Activated T-cell treated with anti-CD3 and anti-CD28 coated beads, Interleukin-2, amount 50 U/mL, for 72 hours (primary cell): ENCODE data around the gene JDP2. TPM values are rescaled to one million over a fixed set of nuclear protein-coding genes. Genes with fewer than 3 reads are reported as not detected.
A peak's percentile ranks its signal among the peaks of the same experiment; 100 is the strongest.

Source experiments
- ATAC-seq, 2 donors: fragments of 150-1000 bp; cut with Tn5 transposase; replicated peaks in 1 of 2; 2 replicates each; pipeline ENCODE4 v1.10.0; 2021; ENCODE audit warnings: moderate library complexity in 2 of 2, mild to moderate bottlenecking in 1 of 2
- DNase-seq, 2 donors: peaks; one replicate each; pipeline ENCODE4 v3.0.0; 2021 to 2022; ENCODE audit warnings: mixed read lengths in 1 of 2
- H3K27ac Mint-ChIP-seq: one replicate; pipeline ENCODE4 v1.8.0; 2022; ENCODE audit warnings: mild to moderate bottlenecking, moderate library complexity, mixed read lengths
- H3K27me3 Mint-ChIP-seq: one replicate; pipeline ENCODE4 v1.8.0; 2022; ENCODE audit warnings: low read depth, mixed read lengths
- H3K36me3 Mint-ChIP-seq, 2 donors: one replicate each; pipeline ENCODE4 v1.8.0; 2022; ENCODE audit warnings: mixed read lengths in 2 of 2, mild to moderate bottlenecking in 1 of 2; ENCODE audit not compliant: insufficient read depth in 2 of 2
- H3K4me1 Mint-ChIP-seq: one replicate; pipeline ENCODE4 v1.8.0; 2022; ENCODE audit warnings: low read depth, mixed read lengths
- H3K4me3 Mint-ChIP-seq, 2 donors: one replicate each; pipeline ENCODE4 v1.8.0; 2022; ENCODE audit warnings: mild to moderate bottlenecking in 2 of 2, mixed read lengths in 2 of 2, moderate library complexity in 2 of 2
- H3K9me3 Mint-ChIP-seq, 2 donors: one replicate each; pipeline ENCODE4 v1.8.0; 2022; ENCODE audit warnings: mixed read lengths in 2 of 2
- total RNA-seq, 2 donors: library from RNA; stranded (reverse); gene quantifications; one replicate each; pipeline ENCODE4 v1.2.3, GENCODE V29; 2022

The JDP2 gene
- total RNA-seq, 2 donors from 2014 or later, result 6.3 to 6.8 TPM

DNA sequence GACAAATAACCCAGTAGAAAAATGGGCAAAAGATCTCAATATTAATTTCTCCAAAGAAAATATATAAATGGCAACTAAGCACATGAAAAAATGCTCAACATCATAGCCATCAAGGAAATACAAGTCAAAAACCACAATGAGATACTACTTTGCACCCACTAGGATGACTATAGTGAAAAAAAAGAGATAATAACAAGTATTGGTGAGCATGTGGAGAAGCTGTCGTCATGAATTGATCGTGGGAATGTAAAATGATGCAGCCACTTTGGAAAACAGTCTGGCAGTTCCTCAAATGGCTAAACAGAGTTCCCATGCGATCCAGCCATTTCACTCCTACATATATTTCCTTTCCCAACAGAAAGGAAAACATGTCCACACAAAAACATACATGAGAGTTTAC is 18.1 kb downstream of the JDP2 start:
- Mint-ChIP-seq H3K36me3 (no peaks in the 10 kb centered on the region), H3K4me3 (no peak overlapping the region), H3K27ac (no peak overlapping the region), H3K27me3 (peaks cover 15% of the 10 kb centered on the region), H3K9me3 (no peaks in the 10 kb centered on the region), H3K4me1 (peaks cover 19% of the 10 kb centered on the region)
- DNase-seq (no peak), ATAC-seq (no peak)

DNA sequence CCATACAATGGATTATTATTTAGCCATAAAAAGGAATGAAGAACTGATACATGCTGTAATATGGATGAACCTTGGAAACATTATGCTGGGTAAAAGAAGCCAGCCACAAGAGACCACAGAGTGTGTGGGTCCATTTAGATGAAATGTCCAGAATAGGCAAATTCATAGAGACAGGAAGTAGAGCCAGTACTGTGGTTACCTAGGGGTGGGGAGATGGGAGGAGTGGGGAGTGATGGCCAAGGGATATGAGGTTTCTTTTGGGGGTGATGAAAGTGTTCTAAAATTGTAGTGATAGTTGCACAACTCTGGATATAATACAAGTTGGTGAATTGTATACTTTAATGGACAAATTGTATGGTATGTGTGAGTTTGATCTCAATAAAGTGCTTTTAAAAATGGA is 18.6 kb downstream of the JDP2 start:
- ATAC-seq, result no peak
- Mint-ChIP-seq H3K4me1 (peaks cover 19% of the 10 kb centered on the region), H3K36me3 (no peaks in the 10 kb centered on the region), H3K4me3 (no peak overlapping the region), H3K27me3 (peaks cover 15% of the 10 kb centered on the region), H3K9me3 (no peaks in the 10 kb centered on the region), H3K27ac (no peak overlapping the region)
- DNase-seq, result no peak

DNA sequence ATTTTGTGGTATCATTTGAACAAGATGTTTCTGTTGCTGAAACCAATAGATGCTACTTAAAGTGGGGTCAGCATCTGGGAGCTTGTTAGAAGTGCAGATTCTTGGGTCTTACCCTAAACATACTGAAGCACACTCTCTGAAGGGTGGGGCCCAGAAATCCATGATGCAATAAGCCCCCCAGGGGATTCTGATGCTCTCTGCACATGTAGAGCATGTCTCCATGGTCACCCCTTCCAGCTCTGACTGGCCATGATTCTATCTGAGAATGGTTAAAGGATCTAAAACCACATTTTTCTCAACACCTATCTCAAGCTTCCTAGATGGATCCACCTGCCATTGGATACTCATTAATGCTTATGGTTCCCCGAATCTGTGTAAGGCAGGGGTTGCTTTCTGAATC is 20.4 kb downstream of the JDP2 start:
- no peak overlapping the region for H3K4me3 Mint-ChIP-seq
- no peak overlapping the region for H3K27ac Mint-ChIP-seq
- no peaks in the 10 kb centered on the region for H3K9me3 Mint-ChIP-seq
- H3K36me3 Mint-ChIP-seq, result no peaks in the 10 kb centered on the region
- ATAC-seq (peak in 1 of 2 donors; percentile 35), DNase-seq (no peak)
- H3K27me3 Mint-ChIP-seq, result peaks cover 15% of the 10 kb centered on the region
- H3K4me1 Mint-ChIP-seq, result peaks cover 19% of the 10 kb centered on the region

DNA sequence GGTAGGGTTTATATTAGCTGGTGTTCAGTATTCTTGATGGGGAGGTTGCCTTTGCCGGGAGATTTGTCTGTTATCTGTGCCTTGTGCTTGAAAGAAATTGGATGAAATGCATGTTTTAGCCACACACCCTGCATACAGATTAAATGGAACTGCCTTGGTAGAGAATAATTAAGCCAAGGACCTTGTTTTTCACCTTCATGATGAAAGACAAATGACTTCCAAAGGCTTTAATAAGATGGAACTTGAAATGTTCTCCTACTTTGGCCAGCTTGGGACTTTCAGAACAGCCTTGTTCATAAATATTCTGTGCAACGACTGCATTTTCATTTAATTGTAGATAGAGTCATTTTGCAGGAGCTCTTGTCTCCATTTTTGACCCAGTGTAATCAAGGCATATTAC is 21.2 kb downstream of the JDP2 start:
- Mint-ChIP-seq H3K27ac (no peak overlapping the region), H3K9me3 (no peaks in the 10 kb centered on the region), H3K4me1 (peaks cover 19% of the 10 kb centered on the region), H3K4me3 (no peak overlapping the region), H3K36me3 (no peaks in the 10 kb centered on the region), H3K27me3 (peaks cover 15% of the 10 kb centered on the region)
- no peak for DNase-seq
- ATAC-seq, result no peak

DNA sequence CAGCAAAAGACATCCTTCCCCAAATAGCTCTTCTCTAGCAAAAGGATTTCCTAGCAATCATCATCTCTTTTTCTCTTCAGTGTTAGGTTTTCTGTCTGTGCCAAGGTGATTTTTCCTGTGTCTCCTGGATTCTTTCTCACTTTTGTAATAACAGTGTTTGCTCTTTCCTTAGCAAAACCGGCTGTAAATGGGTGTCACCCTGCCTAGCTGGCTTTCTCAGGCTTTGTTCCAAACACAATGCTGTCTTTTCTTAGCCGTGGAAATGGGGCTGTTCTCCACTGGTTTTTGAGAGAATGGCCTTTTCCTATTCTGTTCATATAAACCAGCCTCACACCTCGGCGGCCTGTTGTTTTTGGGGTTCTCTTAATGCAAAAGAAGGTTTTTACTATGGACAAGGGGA is 21.9 kb downstream of the JDP2 start:
- Mint-ChIP-seq H3K36me3 (no peaks in the 10 kb centered on the region), H3K4me1 (peaks cover 19% of the 10 kb centered on the region), H3K9me3 (no peaks in the 10 kb centered on the region), H3K4me3 (no peak overlapping the region), H3K27ac (no peak overlapping the region), H3K27me3 (peaks cover 15% of the 10 kb centered on the region)
- DNase-seq, result no peak
- ATAC-seq, result no peak

DNA sequence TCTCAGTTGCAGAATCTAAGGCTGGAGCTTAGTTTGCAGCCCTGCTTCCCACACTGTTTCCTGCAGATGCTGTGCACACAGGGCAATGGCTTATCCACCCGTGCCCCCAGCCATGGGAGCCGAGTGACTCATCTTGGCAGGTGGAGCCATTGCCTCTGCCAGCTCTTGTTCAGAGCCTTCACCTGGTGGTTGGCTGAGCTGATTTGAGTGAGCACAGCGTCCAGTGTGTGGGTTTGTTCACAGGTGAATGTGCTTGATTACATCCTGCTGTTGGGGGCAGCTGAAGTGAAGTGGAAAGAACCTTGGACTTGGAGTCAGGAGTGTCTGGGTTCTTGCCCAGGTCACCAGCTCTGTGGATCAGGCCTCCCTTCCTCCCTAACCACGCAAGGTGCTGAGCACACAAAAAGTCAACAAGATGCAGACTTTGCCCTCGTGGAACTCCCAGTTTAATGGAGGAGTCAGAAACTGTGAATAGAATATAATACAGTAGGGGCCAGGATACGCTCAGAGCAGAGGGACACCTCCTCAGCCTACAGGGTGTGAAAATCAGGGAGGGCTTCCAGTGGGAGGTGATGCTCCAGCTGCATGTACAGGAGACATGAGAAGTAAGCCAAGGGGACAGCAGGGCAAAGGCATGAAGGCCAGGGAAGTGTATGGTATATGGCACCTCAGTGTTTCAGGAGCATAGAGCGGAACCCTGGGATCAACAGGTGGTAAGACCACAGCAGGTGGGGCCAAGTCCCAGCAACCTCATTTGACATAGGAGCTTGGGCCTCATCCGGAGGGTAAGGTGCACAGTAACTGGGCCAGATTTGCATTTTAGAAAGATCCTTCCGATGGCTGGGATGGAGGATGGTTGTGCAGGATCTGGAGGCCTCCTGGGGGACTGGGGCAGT is 22.8 kb downstream of the JDP2 start:
- DNase-seq (no peak), ATAC-seq (no peak)
- no peaks in the 10 kb centered on the region for H3K9me3 Mint-ChIP-seq
- no peaks in the 10 kb centered on the region for H3K36me3 Mint-ChIP-seq
- H3K27ac Mint-ChIP-seq, result no peak overlapping the region
- H3K27me3 Mint-ChIP-seq, result peaks cover 15% of the 10 kb centered on the region
- H3K4me3 Mint-ChIP-seq, result no peak overlapping the region
- H3K4me1 Mint-ChIP-seq, result peaks cover 19% of the 10 kb centered on the region

DNA sequence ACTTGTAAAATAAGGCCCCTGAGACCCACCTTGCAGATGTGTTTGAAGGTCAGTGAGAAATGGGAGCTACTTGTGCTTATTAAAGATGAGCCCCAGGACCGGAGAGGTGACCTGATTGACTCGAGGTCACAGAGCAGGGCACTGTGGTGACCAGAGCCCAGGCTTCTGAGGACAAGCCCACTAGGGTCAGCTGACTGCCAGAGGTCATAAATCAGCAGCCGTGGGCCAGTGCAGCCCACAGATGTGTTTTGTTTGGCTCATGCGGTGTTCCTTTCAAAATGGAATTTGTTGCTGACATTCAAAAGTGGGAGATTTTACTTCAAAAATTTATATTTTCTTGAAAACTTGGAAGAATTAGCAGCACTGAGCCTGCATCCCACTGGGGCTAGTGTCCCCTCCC is 24.5 kb downstream of the JDP2 start:
- Mint-ChIP-seq H3K9me3 (no peaks in the 10 kb centered on the region), H3K27me3 (peaks cover 15% of the 10 kb centered on the region), H3K27ac (no peak overlapping the region), H3K4me3 (no peak overlapping the region), H3K4me1 (peaks cover 13% of the 10 kb centered on the region), H3K36me3 (no peaks in the 10 kb centered on the region)
- no peak for DNase-seq
- ATAC-seq, result no peak

DNA sequence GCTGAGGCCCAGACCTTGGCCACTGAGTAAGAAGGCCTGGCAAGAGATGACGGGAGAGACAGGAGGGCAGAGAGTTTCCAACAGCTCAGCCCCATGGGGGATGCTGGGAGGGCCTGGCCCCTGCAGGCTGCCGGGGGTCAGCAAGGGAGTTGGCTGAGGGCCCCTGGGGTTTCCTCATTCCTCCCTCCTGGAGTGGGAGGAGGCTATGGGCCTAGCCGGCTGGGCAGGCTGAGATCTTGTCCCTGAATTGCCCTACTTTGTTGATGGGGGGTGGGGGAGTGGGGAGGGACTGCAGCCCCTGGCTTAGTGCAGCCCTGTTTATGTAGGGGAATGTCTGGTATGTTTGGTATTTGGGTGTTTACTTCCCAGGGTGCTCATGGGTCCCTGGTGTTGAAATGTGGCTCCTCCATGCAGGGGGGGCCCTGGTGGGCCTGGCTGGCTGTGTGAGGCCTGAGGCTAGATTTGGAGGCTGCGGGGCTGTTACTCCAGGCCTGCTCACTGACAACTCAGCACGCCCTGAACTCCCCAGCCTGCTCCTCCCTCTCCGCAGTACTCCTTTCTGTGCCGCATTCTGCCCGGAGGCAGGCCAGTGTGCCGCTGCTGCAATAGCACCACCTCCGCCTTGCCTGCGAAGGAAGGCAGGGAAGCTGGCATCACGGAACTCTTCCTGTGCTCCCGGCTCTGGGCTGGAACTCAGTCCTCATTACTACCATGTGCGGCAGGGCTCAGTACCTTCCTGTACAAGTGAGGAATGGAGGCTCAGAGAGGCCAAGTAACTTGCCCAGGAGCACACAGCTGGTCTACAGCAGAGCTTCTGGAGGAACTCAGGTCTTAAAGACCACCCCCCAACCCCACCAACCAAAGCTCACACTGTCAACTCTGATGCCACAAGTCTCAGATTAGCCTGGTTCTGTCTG is 25.3 kb downstream of the JDP2 start:
- H3K27me3 Mint-ChIP-seq, result peaks cover 15% of the 10 kb centered on the region
- H3K9me3 Mint-ChIP-seq, result no peaks in the 10 kb centered on the region
- no peak for ATAC-seq
- peaks cover 7% of the 10 kb centered on the region for H3K4me1 Mint-ChIP-seq
- H3K36me3 Mint-ChIP-seq, result no peaks in the 10 kb centered on the region
- H3K4me3 Mint-ChIP-seq, result no peak overlapping the region
- no peak for DNase-seq
- no peak overlapping the region for H3K27ac Mint-ChIP-seq

DNA sequence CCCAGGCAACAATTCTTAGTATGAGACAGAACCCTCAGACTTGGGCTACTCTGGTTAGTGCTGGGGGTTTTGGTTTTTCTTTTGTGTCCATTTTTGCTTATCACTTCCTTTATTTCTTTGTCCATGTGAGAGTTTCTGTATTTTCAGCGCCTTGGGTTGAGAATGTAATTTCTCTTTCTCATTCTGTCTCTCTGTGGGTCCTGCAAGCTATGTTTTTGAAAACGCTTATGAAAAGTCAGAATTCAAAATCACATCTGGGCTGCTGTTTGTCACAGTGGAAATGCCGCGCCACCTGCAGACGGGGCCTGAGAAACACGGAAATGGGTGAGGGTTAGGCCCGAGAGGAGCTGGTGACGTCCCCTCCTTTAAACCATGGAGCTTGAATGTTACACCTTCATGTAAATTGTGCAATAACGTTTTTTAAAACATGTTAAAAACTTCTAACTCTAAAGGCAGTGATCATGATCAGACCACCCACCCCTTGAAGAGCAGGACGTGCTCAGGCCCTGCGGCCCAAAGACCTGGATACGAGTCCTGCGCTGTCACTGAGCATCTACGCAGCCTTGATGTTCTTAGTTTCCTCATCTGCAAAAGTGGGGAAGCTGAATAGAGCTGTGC is 26.1 kb downstream of the JDP2 start:
- Mint-ChIP-seq H3K27ac (no peak overlapping the region), H3K9me3 (no peaks in the 10 kb centered on the region), H3K4me1 (peaks cover 5% of the 10 kb centered on the region), H3K27me3 (peaks cover 11% of the 10 kb centered on the region), H3K4me3 (no peak overlapping the region), H3K36me3 (no peaks in the 10 kb centered on the region)
- DNase-seq (peak; percentile 12 to 26), ATAC-seq (peak; percentile 31 to 43)

DNA sequence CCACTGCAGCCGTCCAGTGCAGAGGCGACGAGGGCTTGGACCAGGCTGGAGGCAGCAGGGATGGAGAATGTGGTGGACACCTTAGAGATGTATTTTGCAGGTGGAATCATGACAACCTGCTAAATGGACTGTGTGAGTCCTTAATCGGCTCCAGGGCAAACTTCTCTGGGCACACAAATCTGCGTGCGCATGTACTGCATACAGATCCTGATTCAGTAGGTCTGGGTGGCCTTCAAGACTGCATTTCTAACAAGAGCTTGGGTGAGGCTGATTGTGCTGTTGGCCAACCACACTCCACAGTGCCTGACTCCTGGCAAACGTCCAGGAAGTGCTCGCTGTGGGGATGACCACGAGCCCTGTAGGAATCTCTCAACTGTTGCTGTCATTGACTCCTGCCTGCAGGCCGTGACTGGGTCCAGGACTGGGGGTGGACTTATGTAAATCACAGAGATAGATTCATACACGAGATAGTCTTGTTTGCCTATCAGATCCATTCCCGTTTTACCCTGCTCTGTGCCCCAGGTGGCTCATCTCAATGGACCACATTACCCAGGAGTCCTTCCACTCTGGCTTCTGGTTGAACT is 27.2 kb downstream of the JDP2 start:
- DNase-seq (no peak), ATAC-seq (no peak)
- H3K27me3 Mint-ChIP-seq, result no peaks in the 10 kb centered on the region
- H3K27ac Mint-ChIP-seq, result no peak overlapping the region
- no peaks in the 10 kb centered on the region for H3K9me3 Mint-ChIP-seq
- no peak overlapping the region for H3K4me3 Mint-ChIP-seq
- peaks cover 5% of the 10 kb centered on the region for H3K4me1 Mint-ChIP-seq
- no peaks in the 10 kb centered on the region for H3K36me3 Mint-ChIP-seq

DNA sequence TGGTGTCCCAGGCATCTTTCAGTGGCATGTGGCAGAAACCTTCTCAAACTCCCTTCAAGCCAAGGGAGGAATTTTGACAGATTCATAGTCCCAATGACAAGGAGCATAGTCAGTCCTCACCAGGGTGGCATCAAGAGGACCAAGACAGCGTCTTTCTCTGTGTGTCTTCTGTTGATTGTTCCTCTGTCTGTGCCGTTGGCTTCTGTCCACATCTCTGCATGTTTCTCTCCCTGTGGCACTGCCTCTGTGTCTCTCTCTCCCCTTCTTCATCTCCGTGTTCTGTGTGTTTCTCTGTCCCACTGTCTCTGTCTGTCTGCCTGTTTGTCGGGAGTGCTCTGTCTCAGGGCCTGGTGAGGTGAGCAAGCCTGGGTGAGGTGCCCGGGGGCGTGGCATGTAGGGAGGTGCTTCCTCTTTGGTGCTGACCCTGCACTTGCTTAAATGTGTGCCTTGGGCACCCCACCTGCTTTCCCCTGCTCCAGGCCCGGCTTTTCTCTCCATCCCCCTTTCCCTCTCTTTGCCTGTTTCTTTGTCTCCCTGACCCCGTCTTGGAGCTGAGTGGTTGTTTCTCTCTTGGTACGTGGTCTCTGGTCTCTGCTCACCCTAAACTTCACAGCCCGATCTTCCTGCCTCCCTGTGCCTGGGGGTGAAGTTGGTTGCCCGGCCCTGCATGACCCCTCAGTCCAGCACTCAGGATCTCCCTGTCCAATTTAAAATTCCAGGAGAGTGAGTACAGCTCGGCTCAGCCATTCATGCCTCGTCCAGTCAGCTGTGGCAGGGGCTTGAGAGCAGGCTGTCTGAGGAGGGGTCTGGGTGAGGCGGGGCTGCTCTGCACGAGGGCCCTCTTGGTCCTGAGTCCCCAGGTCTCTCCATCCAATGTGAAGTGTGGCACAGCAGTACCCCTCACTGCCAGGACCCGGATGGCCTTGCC is 28.5 kb downstream of the JDP2 start:
- Mint-ChIP-seq H3K4me3 (no peak overlapping the region), H3K27ac (no peak overlapping the region), H3K36me3 (no peaks in the 10 kb centered on the region), H3K9me3 (no peaks in the 10 kb centered on the region), H3K27me3 (no peaks in the 10 kb centered on the region), H3K4me1 (peaks cover 5% of the 10 kb centered on the region)
- ATAC-seq (no peak), DNase-seq (no peak)

DNA sequence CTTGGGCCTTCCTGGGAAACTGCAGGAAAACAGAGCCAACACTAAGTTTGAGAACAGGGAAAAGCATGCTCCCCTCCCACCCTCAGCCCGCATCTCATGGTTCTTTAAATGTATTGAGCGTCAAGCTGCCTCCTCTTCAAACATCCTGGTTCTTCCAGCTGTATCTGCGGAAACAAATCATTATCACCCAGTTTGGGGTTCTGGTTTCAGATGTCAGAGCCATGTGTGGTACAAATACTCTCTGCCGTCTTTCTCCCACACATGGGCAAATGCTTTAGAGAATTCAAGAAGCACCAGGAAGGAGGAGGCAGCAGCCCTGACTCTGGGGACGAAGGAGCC is 29.1 kb downstream of the JDP2 start:
- Mint-ChIP-seq H3K9me3 (no peaks in the 10 kb centered on the region), H3K27me3 (no peaks in the 10 kb centered on the region), H3K4me1 (peaks cover 5% of the 10 kb centered on the region), H3K4me3 (no peak overlapping the region), H3K36me3 (no peaks in the 10 kb centered on the region), H3K27ac (no peak overlapping the region)
- ATAC-seq (no peak), DNase-seq (no peak)
